K562 (cell line): ENCODE results near the gene HOXA13. TPM values are rescaled to one million over a fixed set of nuclear protein-coding genes. Genes with fewer than 3 reads are reported as not detected.

Source experiments
- ATAC-seq: fragments of 200-7000 bp; cut with Tn5 transposase; 3 replicates; pipeline ENCODE4 v1.9.1; 2020; ENCODE audit warnings: moderate library complexity
- BruUV-seq: library from RNA; stranded (reverse); fragments of 400-500 nt; replicated peaks from 2 replicates; lab custom pipeline; 2021; lab: Mats Ljungman, UMichigan
- CTCF ChIA-PET: fragments of 300-600 bp; formaldehyde crosslinking; extraction: SDS; loops from one replicate; lab custom pipeline; 2021; ENCODE audit warnings: low intra/inter-chr PET ratio; lab: Yijun Ruan, JAX
- POLR2A ChIA-PET: fragments of 300-600, 350-650 bp; sonication (Branson Sonifier 250); formaldehyde crosslinking; extraction: SDS; loops from one replicate; lab custom pipeline; 2021; ENCODE audit warnings: antibody characterized with exemption, inconsistent platforms; lab: Yijun Ruan, JAX
- DNase-seq, 4 experiments: peaks; one replicate each; pipeline versions ENCODE4 v3.0.0 to v3.0.0-alpha.2; 2011 to 2018; ENCODE audit warnings: low spot score in 3 of 4, mixed read lengths in 3 of 4; ENCODE audit errors: extremely low read depth in 1 of 4
- FAIRE-seq: peaks from 2 replicates; lab custom pipeline; 2011; peaks lifted over from hg19 to GRCh38; lab: Jason Lieb, UNC
- H2AFZ ChIP-seq: 2 replicates; pipeline ENCODE4 v1.6.0; 2011; ENCODE audit warnings: low read depth, low read length, control low read depth, inconsistent platforms
- H3K27ac ChIP-seq: fragments of 200-600 bp; 3 replicates; pipeline ENCODE4 v1.8.0; 2011; ENCODE audit warnings: low read depth, mild to moderate bottlenecking, control low read depth, inconsistent platforms, low read length, moderate library complexity, mixed read lengths; ENCODE audit errors: extremely low read depth
- H3K27me3 ChIP-seq, 2 experiments: fragments of 300-600 bp in 1 of 2; 2 replicates in 1 of 2; 3 replicates in 1 of 2; pipeline versions ENCODE4 v1.6.0 to v1.8.0; 2011; ENCODE audit warnings: inconsistent platforms in 2 of 2, low read length in 2 of 2, mild to moderate bottlenecking in 1 of 2, mixed read lengths in 1 of 2, moderate library complexity in 1 of 2; ENCODE audit not compliant: control insufficient read depth in 2 of 2, insufficient read depth in 2 of 2
- H3K36me3 ChIP-seq: fragments of 300-600 bp; 3 replicates; pipeline ENCODE4 v1.8.0; 2011; ENCODE audit warnings: mild to moderate bottlenecking, low read length, inconsistent platforms; ENCODE audit not compliant: control insufficient read depth, insufficient read depth
- H3K4me1 ChIP-seq, 2 experiments: fragments of 200-600 bp in 1 of 2; replicated peaks in 1 of 2; 2 replicates in 1 of 2; 3 replicates in 1 of 2; pipeline versions ENCODE4 v1.5.1 to v1.8.0; 2011; ENCODE audit warnings: inconsistent platforms in 2 of 2, low read length in 2 of 2, mild to moderate bottlenecking in 1 of 2, mixed read lengths in 1 of 2, moderate library complexity in 1 of 2; ENCODE audit not compliant: control insufficient read depth in 2 of 2, insufficient read depth in 2 of 2
- H3K4me2 ChIP-seq: 2 replicates; pipeline ENCODE4 v1.6.1; 2011; ENCODE audit warnings: low read length, control low read depth, inconsistent platforms, mixed read lengths; ENCODE audit not compliant: insufficient read depth
- H3K4me3 ChIP-seq: fragments of 200-600 bp; sonication (generic), shearing (Covaris generic); 2 replicates; pipeline ENCODE4 v1.5.1; 2016; ENCODE audit warnings: control low read depth, inconsistent platforms
- H3K79me2 ChIP-seq: fragments of 200-600 bp; 3 replicates; pipeline ENCODE4 v1.8.0; 2011; ENCODE audit warnings: low read length, inconsistent platforms; ENCODE audit not compliant: control insufficient read depth, insufficient read depth
- H3K9ac ChIP-seq, 2 experiments: 2 replicates each; pipeline versions ENCODE4 v1.6.0 to v1.6.1; 2011; ENCODE audit warnings: low read depth in 2 of 2, low read length in 2 of 2, control low read depth in 1 of 2, inconsistent platforms in 1 of 2, mild to moderate bottlenecking in 1 of 2, mixed read lengths in 1 of 2; ENCODE audit not compliant: insufficient read depth in 1 of 2
- H3K9me1 ChIP-seq: one replicate; pipeline ENCODE4 v1.6.0; 2011; ENCODE audit warnings: inconsistent platforms, mild to moderate bottlenecking, low read length, moderate library complexity; ENCODE audit not compliant: control insufficient read depth, insufficient read depth
- H3K9me3 ChIP-seq: replicated peaks from 2 replicates; pipeline ENCODE4 v1.5.1; 2011; ENCODE audit warnings: low read depth, low read length, inconsistent platforms; ENCODE audit not compliant: control insufficient read depth, insufficient read depth
- H4K20me1 ChIP-seq: replicated peaks from 2 replicates; pipeline ENCODE4 v1.6.1; 2011; ENCODE audit warnings: low read length, inconsistent platforms, mixed read lengths; ENCODE audit not compliant: control insufficient read depth, insufficient read depth
- E2F1 ChIP-seq: sonication (generic); formaldehyde crosslinking; IDR thresholded peaks from 2 replicates; pipeline ENCODE4 v1.8.1; 2023; ENCODE audit warnings: mild to moderate bottlenecking, missing genetic modification reagents, moderate library complexity
- ETS1 ChIP-seq: conservative IDR thresholded peaks from 2 replicates; pipeline ENCODE4 v1.6.1; 2011; ENCODE audit warnings: low read depth, mild to moderate bottlenecking, low read length; ENCODE audit not compliant: control insufficient read depth
- FOXO4 ChIP-seq: fragments of 450-650 bp; formaldehyde crosslinking; IDR thresholded peaks from 2 replicates; pipeline ENCODE4 v1.4.0; 2020; ENCODE audit warnings: mild to moderate bottlenecking, moderate library complexity
- HDAC3 ChIP-seq: fragments of 450-650 bp; IDR thresholded peaks from 2 replicates; pipeline ENCODE4 v1.6.1; 2018; ENCODE audit warnings: borderline replicate concordance, mild to moderate bottlenecking, moderate library complexity; ENCODE audit not compliant: partially characterized antibody
- KHSRP ChIP-seq: fragments of 450-650 bp; IDR thresholded peaks from 2 replicates; pipeline ENCODE4 v1.6.1; 2017
- MTA2 ChIP-seq: fragments of 450-650 bp; IDR thresholded peaks from 2 replicates; pipeline ENCODE4 v1.6.1; 2016; ENCODE audit warnings: low read depth
- NCOA2 ChIP-seq, 2 experiments: fragments of 450-650 bp; IDR thresholded peaks; 2 replicates each; pipeline ENCODE4 v1.6.1; 2018; ENCODE audit warnings: mild to moderate bottlenecking in 2 of 2, moderate library complexity in 1 of 2; ENCODE audit not compliant: partially characterized antibody in 2 of 2
- POLR2H ChIP-seq: IDR thresholded peaks from 2 replicates; pipeline ENCODE4 v1.6.1; 2016; ENCODE audit warnings: missing genetic modification characterization, low read depth, mild to moderate bottlenecking, control low read depth, missing compliant biosample characterization, moderate library complexity
- RCOR1 ChIP-seq, 2 experiments: IDR thresholded peaks; 2 replicates each; pipeline ENCODE4 v1.6.1; 2012; ENCODE audit warnings: low read depth in 2 of 2, low read length in 2 of 2, borderline replicate concordance in 1 of 2, improper control_type of control experiment in 1 of 2
- ZC3H8 ChIP-seq: fragments of 450-650 bp; IDR thresholded peaks from 2 replicates; pipeline ENCODE4 v1.6.1; 2017
- ZKSCAN1 ChIP-seq: fragments of 150-350 bp; IDR thresholded peaks from 2 replicates; pipeline ENCODE4 v1.6.1; 2016; ENCODE audit warnings: low read depth, low read length
- WGBS: fragments of 100-300 bp; shearing (Covaris generic); methylation state at CpG from one replicate; pipeline ENCODE4 v1.1.6; 2016; ENCODE audit warnings: low coverage, mixed read lengths; ENCODE audit not compliant: insufficient coverage; ENCODE audit errors: missing lambda C conversion rate; 5-methylcytosine and 5-hydroxymethylcytosine counted together
- in situ Hi-C: fragments of 300-500 bp; cut with MboI; formaldehyde crosslinking; loops from 4 replicates; pipeline ENCODE4 v1.15.0; 2018; ENCODE audit warnings: inconsistent platforms, mixed read lengths
- intact Hi-C: fragments of 100-400 bp; cut with micrococcal nuclease; formaldehyde crosslinking; loops from 2 replicates; pipeline ENCODE4 v1.14.2; 2022
- polyA plus RNA-seq, 8 experiments: library from polyadenylated mRNA; depleted of rRNA in 4 of 8; stranded (reverse) in 5 of 8; unstranded in 3 of 8; fragments of >200 nt; fragmentation: Nextera tagmentation in 2 of 8; fragmentation: Illumina TruSeq in 1 of 8; extraction: Ambion mirVana in 2 of 8; extraction: Trizol in 1 of 8; gene quantifications; 2 replicates each; pipeline versions ENCODE4 v1.2.1 to v1.2.3, GENCODE V29; 2011 to 2014; ENCODE audit warnings: inconsistent platforms in 1 of 8, missing spikeins in 1 of 8
- total RNA-seq, 7 experiments: library from RNA; depleted of rRNA in 6 of 7; stranded (reverse); fragments of >200 nt in 6 of 7; fragmentation: Illumina TruSeq in 2 of 7; extraction: Trizol in 2 of 7; gene quantifications; 2 replicates each; pipeline versions ENCODE4 v1.2.1 to v1.2.3, GENCODE V29; 2011 to 2021; ENCODE audit warnings: low replicate concordance in 1 of 7
- TF ChIP-seq, protein P1 (sequence below): sonication (generic); formaldehyde crosslinking; IDR thresholded peaks from 2 replicates; pipeline ENCODE4 v1.8.1; 2022; ENCODE audit warnings: missing genetic modification reagents
- TF ChIP-seq, protein P2 (sequence below): fragments of 250-450 bp; sonication (Bioruptor Pico); IDR thresholded peaks from 2 replicates; pipeline ENCODE4 v1.9.0; 2021; ENCODE audit warnings: mild to moderate bottlenecking

HOXA13 gene
- total and polyA plus RNA-seq, 9 of the 15 experiments (the other 6 are each of a cell fraction or from before 2014, with no cell fraction given), result not detected

DNA sequence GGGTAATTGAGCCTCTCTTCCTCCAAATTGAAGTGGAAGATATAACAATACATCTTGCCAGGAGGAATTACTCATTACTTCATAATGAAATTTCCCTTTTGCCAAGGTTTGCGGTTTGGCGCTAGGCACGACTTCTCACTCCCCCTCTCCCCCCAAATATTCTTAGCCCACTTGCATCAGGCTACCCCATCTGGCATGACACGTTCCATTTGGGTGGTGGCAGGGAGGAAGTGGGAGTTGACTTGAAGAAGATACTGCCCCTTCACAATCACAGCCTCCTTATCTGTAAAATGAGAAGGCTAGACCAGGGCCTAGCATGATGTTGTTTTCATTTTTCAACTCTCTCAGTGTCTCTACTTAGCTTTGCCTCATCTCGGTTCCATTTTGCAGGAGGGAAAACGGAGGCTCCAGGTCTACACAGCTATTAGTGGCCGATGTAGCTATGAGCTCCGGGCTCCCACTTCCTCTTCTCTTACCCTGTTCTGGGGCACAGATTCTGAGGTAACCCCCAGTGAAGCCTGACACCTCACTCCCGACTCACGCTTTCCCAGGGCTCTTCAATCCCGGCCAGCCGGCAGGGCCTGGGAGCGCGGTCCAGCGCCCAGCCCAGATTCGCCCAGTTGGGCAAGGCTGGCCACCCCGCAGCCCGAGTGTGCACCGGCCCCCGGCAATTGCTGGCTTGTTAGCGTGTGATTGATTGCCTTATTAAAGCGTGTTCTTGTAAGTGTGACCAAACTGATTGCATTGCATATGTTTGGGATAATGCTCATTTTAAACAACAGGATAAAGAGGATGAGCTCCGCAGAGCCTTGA is 49.2 kb upstream of the HOXA13 start:
- Histone ChIP-seq H3K36me3 (no peaks in the 10 kb centered on the region), H2AFZ (no peak overlapping the region), H3K9me1 (no peaks in the 10 kb centered on the region), H3K79me2 (no peaks in the 10 kb centered on the region), H3K9me3 (no peaks in the 10 kb centered on the region), H3K27ac (no peak overlapping the region), H3K4me1 (peaks cover 0 to 23% of the 10 kb centered on the region in 2 experiments; a peak in 1 of 5 replicates), H4K20me1 (peaks cover 9% of the 10 kb centered on the region), H3K4me2 (no peak overlapping the region), H3K4me3 (no peak overlapping the region), H3K9ac (no peak overlapping the region), H3K27me3 (peaks cover 72 to 91% of the 10 kb centered on the region in 2 experiments)
- ATAC-seq (no peak), DNase-seq (no peak), FAIRE-seq (no peak)
- TF ChIP-seq ZC3H8 (no peak), POLR2H (tag) (no peak), E2F1 (CRISPR knock-in tag) (no peak), HDAC3 (no peak), RCOR1 (IDR thresholded peaks at IDR 0.05; ENCODE audit: borderline replicate concordance in 1 of 2, low read depth in 2 of 2, low read length in 2 of 2) (no peak), FOXO4 (CRISPR knock-in tag) (no peak), ETS1 (no peak), KHSRP (no peak), MTA2 (no peak), ZKSCAN1 (no peak), NCOA2 (IDR thresholded peaks at IDR 0.05; ENCODE audit: partially characterized antibody in 2 of 2) (no peak)
- TF ChIP-seq, protein P1, sequence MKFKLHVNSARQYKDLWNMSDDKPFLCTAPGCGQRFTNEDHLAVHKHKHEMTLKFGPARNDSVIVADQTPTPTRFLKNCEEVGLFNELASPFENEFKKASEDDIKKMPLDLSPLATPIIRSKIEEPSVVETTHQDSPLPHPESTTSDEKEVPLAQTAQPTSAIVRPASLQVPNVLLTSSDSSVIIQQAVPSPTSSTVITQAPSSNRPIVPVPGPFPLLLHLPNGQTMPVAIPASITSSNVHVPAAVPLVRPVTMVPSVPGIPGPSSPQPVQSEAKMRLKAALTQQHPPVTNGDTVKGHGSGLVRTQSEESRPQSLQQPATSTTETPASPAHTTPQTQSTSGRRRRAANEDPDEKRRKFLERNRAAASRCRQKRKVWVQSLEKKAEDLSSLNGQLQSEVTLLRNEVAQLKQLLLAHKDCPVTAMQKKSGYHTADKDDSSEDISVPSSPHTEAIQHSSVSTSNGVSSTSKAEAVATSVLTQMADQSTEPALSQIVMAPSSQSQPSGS, result no peak
- TF ChIP-seq, protein P2, sequence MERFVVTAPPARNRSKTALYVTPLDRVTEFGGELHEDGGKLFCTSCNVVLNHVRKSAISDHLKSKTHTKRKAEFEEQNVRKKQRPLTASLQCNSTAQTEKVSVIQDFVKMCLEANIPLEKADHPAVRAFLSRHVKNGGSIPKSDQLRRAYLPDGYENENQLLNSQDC (CRISPR knock-in tag), result no peak
- BruUV-seq, result no TSS peak
- WGBS, result 0% methylated on average over 23 of the region's 23 CpGs
- in situ Hi-C loops (no loop called here), intact Hi-C loops (no loop called here)
- ChIA-PET CTCF (no interaction called here), POLR2A (no interaction called here)
